GM19468 (cell line): ENCODE results near the gene KRTAP5-5.
"Not testable (repeated sequence)": the region's sequence is repeated elsewhere in the genome, so short reads cannot be mapped to it uniquely, and the experiment has no call there.

Source experiments
- ATAC-seq: cut with Tn5 transposase; IDR thresholded peaks from one replicate; pipeline ENCODE4 v1.9.1; 2021; ENCODE audit warnings: mild to moderate bottlenecking, moderate library complexity, moderate number of reproducible peaks; ENCODE audit not compliant: unreplicated experiment; ENCODE audit errors: extremely low read depth

The KRTAP5-5 gene

DNA sequence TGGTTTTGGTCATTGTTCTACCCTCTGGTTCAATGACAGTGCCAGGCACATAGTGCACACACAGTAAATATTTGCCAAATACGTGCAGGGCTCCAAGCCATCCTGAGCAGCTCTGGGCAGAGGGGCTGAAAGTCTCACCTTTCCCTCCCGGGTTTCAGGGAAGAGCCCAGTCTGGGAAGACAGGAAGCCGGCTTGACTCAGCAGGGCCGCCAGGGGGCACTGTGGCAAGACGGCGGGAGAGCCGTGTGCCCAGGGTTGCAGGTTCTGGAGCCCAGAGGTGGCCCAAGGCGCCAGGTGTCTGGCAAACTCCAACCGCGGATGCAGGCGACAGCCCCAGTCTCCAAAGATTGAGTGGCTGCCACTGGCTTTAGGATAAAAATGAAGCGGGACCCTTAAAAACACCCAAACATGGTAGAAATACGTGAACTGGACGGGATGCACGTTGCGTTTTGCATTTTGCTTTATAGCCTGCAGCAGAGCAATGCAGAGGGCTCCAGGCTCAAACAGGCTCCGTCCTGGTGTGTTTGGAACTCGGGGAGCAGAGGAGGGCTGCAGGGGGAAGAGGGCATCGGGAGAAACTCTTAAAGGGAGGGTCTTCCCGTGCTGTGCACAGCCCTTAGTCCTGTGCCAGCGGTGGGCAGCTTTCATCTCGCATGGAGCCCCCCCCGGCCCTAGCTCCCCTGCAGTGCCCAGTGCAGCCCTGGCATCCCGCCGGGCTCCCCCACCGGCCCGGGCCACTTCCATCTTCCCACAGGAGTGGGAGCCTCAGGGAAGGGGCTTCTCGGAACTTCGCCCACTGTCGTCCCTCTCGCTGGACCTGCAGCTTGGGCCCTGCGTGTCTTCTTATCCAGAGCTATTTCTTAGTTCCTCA, 10.7 kb downstream of the KRTAP5-5 start:
- ATAC-seq: no peak

DNA sequence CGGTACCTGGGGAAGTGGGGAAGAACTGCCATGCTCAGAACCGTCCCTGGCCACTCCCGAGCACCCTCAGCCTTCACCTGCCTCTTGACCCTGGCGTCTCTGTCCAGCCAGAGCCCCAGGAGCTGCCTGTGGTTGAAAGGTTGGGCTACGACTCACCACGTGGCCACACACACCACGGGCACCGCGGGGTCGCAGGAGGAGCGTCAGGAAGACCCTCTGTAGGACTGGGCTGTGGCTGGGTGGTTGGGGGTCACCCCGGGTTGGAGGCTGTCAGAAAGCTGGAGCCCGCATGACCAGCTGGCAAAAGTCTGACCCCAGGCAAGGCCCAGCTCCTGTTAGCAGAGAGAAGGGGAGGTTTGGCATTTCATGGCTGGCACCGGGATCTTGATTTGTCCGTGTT, 11.5 kb downstream of the KRTAP5-5 start:
- ATAC-seq: no peak

DNA sequence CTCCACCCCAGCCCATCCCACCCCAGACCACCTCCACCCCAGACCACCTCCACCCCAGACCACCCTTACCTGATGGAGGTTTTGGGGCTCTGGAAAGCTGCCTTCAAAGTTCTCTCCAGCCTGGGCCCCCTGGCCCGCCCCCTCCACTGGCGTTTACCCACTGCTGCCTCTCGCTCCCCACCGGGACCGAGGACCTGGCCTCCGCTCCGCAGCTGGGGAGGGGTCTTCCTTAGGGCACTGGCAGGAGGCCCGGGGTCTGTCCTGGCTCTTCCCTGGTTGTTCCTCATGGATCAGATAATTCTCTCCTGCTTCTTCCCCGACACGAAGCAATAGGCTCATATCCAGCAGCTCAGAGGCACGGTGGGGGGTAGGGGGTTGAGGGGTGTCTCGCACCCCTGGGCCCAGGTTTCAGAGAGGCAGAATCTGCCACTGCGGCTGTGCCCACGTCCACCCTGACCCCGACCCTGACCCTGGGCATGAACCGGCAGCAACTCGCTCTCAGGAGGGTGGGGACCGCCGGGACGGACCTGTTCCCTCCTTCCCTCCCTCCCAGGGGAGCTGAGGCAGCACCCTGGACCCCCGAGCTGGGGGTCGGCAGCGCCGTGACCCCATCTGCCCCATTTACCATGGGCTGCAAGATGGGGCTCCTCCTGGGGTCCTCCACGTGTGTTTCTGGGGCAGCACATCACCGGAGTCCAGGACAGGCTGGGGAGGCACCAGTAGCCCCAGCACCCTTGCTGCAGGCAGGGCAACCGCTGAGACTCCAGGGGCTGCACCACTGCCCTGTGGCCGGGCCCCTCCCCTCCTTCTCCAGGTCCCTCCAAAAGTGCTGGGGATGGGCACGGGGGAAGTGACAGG, 12.9 kb downstream of the KRTAP5-5 start:
- ATAC-seq: no peak

DNA sequence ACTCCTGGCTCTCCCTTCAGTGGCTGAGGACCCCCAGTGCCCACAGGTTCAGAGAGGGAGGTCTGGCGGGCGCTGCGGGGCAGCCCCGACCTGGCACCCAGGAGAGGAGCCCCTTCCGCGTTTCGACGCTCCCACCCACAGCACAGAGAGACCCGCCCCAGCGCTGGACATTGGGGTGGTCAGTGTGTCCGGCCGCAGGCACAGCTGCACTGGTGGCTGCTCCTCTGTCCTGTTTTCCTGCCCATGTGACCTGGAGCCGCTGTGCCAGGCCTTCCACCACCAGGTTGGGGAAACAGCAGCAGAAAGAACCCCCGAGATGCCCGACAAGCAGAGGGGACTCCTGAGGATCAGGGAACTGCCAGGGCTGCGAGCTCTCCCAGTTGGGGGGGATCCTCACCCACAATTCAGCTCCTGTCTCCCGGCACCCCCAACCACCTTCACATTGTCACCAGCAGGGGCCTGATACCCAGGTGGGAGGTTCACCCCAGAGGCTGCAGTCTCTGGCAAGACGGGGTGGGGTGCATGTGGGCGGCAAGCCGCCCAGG, 13.6 kb downstream of the KRTAP5-5 start:
- ATAC-seq: no peak

DNA sequence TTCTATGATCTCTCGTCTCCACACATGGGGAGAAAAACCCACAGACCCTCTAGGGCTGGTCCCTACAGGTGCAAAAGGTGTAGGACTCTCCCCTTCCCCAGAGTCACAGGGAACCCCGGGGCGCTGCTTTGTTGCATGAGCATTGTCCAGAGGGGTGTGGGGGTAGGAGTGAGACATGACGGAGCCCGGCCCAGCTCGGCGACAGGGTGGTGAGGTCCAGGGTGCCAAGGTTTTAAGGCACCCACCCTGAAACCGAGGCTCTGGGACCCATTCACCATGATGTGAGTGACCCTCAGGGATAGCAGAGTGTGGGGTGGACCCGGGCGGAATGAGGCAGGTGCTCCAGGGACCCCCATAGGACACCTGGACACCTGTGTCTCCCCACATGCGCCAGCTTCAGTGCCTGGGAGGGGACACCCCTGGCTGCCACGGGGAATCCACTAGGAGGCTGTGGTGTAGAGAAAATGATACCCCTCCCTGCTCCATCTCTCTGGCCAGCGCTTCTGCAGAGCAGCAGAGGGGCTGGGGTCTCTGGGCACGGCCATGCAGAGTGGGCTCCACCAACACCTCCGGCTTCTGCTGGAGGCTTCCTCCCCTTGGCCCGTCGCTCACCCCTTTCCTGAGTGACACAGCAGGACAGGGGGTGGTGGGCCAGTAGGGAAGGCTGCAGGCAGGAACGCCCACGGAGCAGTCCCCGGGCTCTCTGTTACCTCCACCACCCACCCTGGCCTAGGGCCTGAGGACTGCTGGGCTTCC, 15.2 kb downstream of the KRTAP5-5 start:
- no peak for ATAC-seq

DNA sequence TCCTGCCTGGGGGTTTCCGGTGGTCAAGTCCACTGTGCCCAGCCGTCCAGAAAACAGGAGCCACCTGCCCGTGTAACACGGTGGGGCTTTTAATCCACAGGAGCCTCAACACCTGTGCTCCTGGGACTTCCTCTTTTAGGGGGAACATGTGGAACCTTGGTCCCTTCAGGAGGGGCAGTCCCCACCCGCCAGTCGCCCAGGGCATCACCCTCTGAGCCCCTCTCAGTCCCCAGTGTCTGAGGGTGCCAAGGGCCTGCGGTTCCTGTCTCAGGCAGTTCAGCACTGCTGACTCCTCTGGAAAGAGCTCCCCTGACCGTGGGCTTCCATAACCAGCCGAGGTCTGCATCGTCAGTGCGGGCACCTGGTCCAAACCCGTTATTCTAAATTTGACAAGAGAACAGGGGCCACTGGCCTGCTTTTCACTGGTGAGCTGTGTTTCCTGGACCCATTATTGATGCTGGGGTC, 15.8 kb downstream of the KRTAP5-5 start:
- ATAC-seq: no peak

DNA sequence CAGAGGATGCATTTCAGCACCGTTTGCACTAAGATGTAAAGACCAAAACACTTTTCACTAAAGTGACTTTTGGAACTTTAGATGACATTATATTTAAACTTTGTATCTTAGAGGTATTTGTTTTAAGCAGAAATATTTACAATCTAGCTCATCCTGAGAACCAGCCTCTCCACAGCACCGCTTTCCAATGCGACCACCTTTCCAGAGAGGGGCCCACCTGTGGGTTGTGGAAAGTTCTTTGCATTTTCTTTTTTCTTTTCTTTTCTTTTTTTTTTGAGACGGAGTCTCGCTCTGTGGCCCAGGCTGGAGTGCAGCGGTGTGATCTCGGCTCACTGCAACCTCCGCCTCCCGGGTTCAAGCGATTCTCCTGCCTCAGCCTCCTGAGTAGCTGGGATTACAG, 17.0 kb downstream of the KRTAP5-5 start:
- not testable (repeated sequence) for ATAC-seq

DNA sequence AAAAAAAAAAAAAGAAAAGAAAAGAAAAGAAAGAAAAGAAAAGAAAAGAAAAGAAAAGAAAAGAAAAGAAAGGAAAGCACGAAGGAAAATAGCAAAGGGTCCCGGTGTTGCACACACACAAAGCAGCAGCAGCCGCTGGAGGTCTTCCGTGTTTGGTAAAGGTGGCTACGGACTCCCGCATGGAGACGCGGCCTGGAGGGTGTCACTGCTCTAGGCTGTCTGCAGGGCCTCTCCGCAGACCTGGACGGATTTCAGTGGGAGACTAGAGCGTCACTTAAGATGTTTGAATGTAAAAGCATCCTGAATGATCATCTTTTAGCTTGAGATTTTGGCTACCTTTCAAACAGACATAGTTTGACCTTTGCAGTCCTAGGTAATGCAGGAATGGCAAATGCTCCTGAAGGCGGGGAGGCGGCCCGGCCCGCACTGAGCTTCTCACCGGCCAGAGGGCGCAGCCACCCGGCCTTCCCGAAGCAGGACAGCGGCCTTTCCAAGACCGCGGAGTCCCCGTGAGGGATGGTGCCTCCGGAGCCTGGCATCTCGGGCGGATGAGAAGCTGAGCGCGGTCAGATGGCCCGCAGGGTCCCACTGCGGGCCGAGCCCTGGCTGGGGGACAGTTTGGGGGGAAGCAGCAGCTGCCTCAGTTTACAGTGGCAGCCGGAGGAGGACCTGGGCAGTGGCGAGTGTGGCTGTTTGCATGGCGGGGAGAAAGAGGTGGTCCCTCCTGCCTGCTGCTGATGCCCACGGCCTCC, 18.5 kb downstream of the KRTAP5-5 start:
- no peak for ATAC-seq

DNA sequence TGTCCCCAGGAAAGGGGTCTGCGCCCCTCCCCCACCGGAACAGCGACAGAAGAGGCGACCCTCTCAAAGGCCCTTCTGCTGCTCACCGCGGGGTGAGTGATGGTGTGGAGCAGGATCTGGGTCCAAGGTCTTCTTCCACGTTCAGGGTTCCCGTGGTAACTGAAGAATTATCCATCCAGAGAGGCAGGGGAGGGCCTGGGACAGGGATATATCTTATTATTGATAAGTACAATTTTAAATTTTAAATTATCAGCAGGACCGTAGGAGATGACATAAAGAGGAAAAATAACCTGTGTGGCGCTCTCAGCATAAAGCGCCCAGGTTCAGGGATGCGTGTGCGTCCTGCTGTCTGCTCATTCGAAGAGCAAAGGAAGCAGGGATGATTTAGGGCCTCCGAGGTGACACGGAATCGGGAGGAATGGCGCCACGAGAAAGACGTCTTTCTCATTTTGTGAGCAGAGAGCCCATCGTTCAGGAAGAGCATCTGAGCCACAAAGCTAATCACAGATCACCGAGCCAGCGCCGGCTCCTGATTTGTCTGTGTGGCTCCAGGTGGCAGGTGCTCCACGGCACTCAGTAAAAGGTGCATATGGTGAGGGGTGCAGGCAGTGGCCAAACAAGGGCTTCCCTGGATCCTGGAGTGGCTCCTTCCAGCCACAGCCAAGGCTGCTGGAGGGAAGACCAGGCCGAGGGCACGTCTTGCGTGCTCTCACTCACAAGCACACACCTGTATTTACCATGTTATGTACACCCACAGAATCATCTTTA, 19.3 kb downstream of the KRTAP5-5 start:
- ATAC-seq: no peak

DNA sequence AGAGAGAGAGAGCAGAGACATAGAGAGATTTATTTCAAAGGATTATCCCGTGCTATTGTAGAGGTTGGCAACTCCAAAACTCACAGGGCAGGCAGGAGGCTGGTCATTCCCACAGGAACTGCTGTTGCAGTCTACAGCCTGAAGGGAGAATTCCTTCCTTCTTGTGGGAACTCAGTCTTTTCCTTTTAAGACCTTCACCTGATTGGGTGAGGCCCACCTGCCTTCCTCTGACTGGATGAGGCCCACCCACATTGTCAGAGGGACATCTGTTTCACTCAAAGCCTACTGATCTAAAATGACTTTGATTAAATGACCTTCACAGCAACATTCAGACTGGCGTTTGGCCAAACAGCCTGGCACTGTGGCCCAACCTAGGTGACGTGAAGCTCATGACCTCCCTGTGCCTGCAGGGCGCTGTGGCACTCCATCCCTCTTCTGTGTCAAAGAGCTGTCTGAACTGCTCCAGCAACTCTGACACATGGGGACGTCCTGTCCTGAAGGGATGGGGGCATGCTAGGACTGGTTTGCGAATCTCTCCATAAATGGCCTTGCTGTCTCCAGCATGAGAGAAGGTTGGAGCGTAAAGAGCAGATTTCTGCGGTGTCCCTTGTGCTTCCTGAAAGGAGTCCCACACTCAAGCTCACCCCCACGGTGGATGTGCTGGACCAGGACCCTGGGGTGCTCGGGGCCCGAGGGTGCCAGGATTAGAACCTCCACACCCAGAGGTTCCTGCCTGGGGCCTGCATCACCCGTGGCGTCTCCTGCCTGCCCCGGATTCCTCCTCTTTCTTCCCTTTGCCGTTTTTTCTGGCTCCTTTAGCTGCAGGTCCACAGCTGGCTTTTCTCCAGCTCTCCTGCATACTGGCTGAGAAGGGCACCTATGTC, 20.7 kb downstream of the KRTAP5-5 start:
- no peak for ATAC-seq

DNA sequence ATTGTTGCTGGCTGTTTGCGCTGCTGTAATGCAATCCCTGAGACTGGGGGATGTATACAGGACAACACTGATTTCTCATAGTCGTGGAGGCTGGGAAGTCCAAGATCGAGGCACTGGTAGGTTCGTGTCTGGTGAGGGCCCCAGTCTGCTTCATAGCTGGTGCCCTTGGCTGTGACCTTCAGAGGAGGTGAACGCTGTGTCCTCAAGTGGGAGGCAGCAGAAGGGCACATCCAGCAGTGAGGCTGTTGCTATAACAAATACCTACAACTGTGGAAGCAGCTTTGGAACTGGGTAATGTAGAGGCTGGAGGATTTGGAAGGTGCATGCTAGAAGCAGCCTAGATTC, 21.3 kb downstream of the KRTAP5-5 start:
- no peak for ATAC-seq

DNA sequence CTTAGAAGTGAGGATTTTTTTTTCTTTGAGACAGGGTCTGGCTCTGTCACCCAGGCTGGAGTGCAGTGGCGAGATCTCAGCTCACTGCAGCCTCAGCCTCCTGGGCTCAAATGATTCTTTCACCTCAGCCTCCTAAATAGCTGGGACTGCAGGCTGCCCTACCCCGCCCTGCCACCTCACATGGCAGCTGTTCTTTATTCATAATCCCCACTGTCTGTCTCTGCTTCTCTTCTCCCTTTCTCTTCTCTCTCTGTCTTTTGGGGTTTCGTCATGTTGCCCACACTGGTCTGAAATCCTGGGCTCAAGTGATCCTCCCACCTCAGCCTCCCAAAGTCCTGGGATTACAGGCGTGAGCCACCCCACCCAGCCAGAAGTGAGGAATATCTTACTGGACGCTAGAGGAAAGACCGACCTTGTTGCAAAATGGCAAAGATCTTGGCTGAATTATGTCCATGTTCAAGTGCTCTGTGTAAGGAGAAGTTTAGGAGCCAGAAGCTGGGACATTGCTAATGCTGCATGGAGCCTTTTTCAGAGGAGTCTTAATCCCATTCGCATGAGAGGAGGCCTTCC, 21.9 kb downstream of the KRTAP5-5 start:
- no peak for ATAC-seq

DNA sequence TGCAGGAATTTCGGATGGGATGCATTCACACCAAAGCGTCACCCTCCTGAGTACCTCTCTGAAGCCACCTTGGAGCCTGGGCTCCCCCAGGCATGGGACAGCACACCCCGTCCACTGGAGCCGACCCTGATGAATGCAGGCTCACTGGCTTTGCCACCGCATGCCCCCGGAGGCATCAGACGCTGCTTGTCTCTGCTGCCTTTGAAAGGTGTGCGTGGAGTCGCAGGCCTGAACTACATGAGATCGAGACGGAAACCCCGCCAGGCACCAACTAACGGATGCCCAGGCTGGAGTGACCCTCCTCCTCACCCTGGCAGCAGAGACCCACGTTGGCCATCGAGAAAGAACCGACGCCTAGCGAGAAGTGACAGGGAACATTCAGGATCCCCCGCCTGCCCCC, 22.5 kb downstream of the KRTAP5-5 start:
- ATAC-seq: no peak

DNA sequence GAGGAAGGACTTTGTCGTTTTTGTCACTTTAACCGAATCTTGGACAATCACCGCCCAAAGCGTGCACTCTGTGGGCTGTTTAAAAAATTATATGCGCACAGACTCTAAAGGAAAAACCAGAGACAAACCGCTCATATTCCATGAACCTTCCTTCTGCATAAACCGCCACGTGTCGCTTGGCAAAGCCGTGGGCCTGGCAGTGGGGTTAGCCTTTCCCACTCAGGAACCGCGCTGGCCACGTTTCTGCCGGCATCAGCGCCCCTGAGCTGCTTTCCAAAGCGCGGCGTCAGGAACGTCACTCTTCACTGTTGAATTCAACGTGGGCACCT, 22.8 kb downstream of the KRTAP5-5 start:
- ATAC-seq: no peak

DNA sequence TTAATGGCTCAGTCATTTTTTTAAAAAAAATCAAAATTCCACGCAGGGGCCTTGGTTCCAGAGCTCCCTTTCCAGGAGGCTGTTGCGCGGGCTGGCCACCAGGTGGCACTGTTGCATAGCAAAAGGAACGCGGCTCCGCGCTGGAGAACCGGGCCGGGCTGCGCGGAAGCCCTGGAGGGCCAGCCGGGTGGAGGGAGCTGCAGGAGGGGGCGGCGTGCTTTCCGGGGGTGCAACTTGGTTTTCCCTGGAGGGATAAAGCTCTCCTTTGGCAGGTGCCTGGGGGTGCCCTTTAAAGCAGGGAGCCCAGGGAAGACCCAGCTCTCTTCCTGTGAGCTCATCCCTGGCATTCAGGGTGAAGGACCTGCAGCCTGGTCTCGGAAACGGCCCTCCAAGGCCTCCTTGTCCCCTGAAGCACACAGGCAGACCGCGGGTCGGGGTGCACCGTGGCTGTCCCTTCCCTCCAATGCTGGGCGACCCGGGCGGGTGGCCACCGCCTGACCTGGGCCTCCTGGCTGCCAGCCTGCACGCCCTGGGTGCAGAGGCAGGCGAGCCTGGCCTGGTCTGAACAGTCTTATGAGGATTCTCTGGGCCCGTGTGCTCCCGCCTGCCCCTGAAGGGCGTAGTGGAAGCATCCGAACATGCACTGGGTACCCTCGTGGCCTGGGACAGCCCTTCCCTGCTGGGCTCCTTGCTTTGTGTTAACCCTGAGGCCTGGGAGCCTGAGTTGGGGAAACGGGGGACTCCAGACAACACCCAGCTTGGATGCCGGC, 23.4 kb downstream of the KRTAP5-5 start:
- ATAC-seq: no peak

DNA sequence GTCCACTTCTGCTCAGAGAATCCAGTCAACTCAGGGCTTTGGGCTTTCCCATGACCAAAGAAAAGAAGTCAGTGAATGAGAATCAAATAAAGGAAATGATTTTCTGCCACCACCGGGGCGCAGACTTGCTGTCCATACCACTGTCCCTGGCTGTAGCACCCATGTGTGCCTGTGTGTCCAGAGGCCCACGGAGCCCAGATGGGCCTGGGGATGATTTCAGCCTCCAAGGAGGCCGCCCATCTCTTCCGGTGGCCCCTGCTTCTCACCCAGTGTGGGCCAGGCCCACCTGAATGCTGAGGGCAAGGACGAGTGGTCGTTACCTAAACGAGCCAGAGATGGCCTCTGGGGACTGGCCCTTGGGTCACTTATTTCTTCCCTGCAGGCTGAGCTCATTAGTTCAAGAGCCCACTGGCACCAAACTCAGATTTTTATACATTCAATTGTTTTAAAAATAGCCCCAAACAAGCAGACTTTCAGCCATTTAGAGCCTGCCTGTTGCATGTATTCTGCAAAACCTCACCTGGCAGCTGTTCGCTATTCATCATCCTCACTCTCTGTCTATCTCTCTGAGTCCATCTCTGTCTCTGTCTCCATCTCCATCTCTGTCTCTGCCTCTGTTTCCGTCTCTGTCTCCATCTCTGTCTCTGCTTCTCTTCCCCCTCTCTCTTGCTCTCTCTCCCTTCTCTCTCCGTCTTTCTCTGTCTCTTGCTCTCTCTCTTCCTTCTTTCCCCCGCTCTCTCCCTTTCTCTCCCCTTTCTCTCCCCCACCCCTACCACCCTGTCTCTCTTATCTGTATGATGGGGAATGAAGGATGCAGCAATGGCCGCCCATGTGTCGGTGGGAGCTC, 24.2 kb downstream of the KRTAP5-5 start:
- ATAC-seq: no peak
